HEK293 (cell line): ENCODE measurements around the gene HELLS.

Experiments
- KLF7 ChIP-seq: fragments of 450-650 bp; formaldehyde crosslinking; IDR thresholded peaks from 2 replicates; pipeline ENCODE4 v1.5.1; 2016; ENCODE audit warnings: missing biosample characterization, missing genetic modification characterization, borderline replicate concordance
- REST ChIP-seq: fragments of 450-650 bp; formaldehyde crosslinking; IDR thresholded peaks from 2 replicates; pipeline ENCODE4 v1.5.1; 2016; ENCODE audit warnings: missing biosample characterization, missing genetic modification characterization
- SETDB1 ChIP-seq: IDR thresholded peaks from one replicate; pipeline ENCODE4 v1.6.1; 2017; ENCODE audit warnings: mild to moderate bottlenecking, low read length, moderate library complexity, mixed read lengths; ENCODE audit not compliant: insufficient read length
- SP3 ChIP-seq: fragments of 450-650 bp; formaldehyde crosslinking; IDR thresholded peaks from 2 replicates; pipeline ENCODE4 v1.5.1; 2016; ENCODE audit warnings: missing biosample characterization, missing genetic modification characterization
- ZBTB6 ChIP-seq: fragments of 450-650 bp; formaldehyde crosslinking; IDR thresholded peaks from 2 replicates; pipeline ENCODE4 v1.5.1; 2017; ENCODE audit warnings: missing biosample characterization, missing genetic modification characterization
- ZNF121 ChIP-seq: fragments of 450-650 bp; formaldehyde crosslinking; IDR thresholded peaks from 2 replicates; pipeline ENCODE4 v1.5.1; 2016; ENCODE audit warnings: missing biosample characterization, missing genetic modification characterization
- ZNF214 ChIP-seq: fragments of 450-650 bp; formaldehyde crosslinking; IDR thresholded peaks from 2 replicates; pipeline ENCODE4 v1.5.1; 2017; ENCODE audit warnings: missing biosample characterization, mild to moderate bottlenecking, missing genetic modification characterization, borderline replicate concordance
- ZNF223 ChIP-seq: fragments of 450-650 bp; formaldehyde crosslinking; IDR thresholded peaks from 2 replicates; pipeline ENCODE4 v1.5.1; 2016; ENCODE audit warnings: missing biosample characterization, missing genetic modification characterization
- ZNF23 ChIP-seq: fragments of 450-650 bp; formaldehyde crosslinking; IDR thresholded peaks from 2 replicates; pipeline ENCODE4 v1.5.1; 2016; ENCODE audit warnings: missing biosample characterization, missing genetic modification characterization, borderline replicate concordance
- ZNF280C ChIP-seq: fragments of 450-650 bp; formaldehyde crosslinking; IDR thresholded peaks from 2 replicates; pipeline ENCODE4 v1.5.1; 2016; ENCODE audit warnings: missing biosample characterization, missing genetic modification characterization
- ZNF302 ChIP-seq: fragments of 450-650 bp; formaldehyde crosslinking; IDR thresholded peaks from 2 replicates; pipeline ENCODE4 v1.5.1; 2016; ENCODE audit warnings: missing biosample characterization, missing genetic modification characterization, low read depth
- ZNF311 ChIP-seq: fragments of 450-650 bp; formaldehyde crosslinking; IDR thresholded peaks from 2 replicates; pipeline ENCODE4 v1.5.1; 2017; ENCODE audit warnings: missing biosample characterization, missing genetic modification characterization, borderline replicate concordance
- ZNF362 ChIP-seq: fragments of 450-650 bp; formaldehyde crosslinking; IDR thresholded peaks from 2 replicates; pipeline ENCODE4 v1.5.1; 2016; ENCODE audit warnings: missing biosample characterization, missing genetic modification characterization
- ZNF366 ChIP-seq: fragments of 450-650 bp; formaldehyde crosslinking; conservative IDR thresholded peaks from 2 replicates; pipeline ENCODE4 v1.5.1; 2016; ENCODE audit warnings: missing biosample characterization, missing genetic modification characterization
- ZNF394 ChIP-seq: fragments of 450-650 bp; formaldehyde crosslinking; IDR thresholded peaks from 2 replicates; pipeline ENCODE4 v1.5.1; 2016; ENCODE audit warnings: missing biosample characterization, missing genetic modification characterization, mild to moderate bottlenecking, moderate library complexity, borderline replicate concordance
- ZNF510 ChIP-seq: fragments of 450-650 bp; formaldehyde crosslinking; IDR thresholded peaks from 2 replicates; pipeline ENCODE4 v1.5.1; 2018; ENCODE audit warnings: mild to moderate bottlenecking, missing genetic modification characterization, missing biosample characterization; ENCODE audit not compliant: insufficient replicate concordance
- ZNF544 ChIP-seq: fragments of 450-650 bp; formaldehyde crosslinking; IDR thresholded peaks from 2 replicates; pipeline ENCODE4 v1.5.0; 2017; ENCODE audit warnings: missing biosample characterization, missing genetic modification characterization
- ZNF548 ChIP-seq: fragments of 450-650 bp; formaldehyde crosslinking; IDR thresholded peaks from 2 replicates; pipeline ENCODE4 v1.5.1; 2016; ENCODE audit warnings: missing biosample characterization, missing genetic modification characterization
- ZNF549 ChIP-seq: fragments of 450-650 bp; IDR thresholded peaks from 2 replicates; pipeline ENCODE4 v1.5.1; 2018; ENCODE audit warnings: missing biosample characterization, missing genetic modification characterization, mild to moderate bottlenecking, inconsistent platforms, moderate library complexity
- ZNF555 ChIP-seq: fragments of 450-650 bp; formaldehyde crosslinking; conservative IDR thresholded peaks from 2 replicates; pipeline ENCODE4 v1.5.1; 2017; ENCODE audit warnings: missing biosample characterization, mild to moderate bottlenecking, missing genetic modification characterization, inconsistent platforms
- ZNF558 ChIP-seq: fragments of 450-650 bp; formaldehyde crosslinking; IDR thresholded peaks from 2 replicates; pipeline ENCODE4 v1.5.1; 2016; ENCODE audit warnings: missing biosample characterization, missing genetic modification characterization
- ZNF560 ChIP-seq: fragments of 450-650 bp; formaldehyde crosslinking; IDR thresholded peaks from 2 replicates; pipeline ENCODE4 v1.5.1; 2017; ENCODE audit warnings: missing biosample characterization, missing genetic modification characterization, borderline replicate concordance
- ZNF629 ChIP-seq: fragments of 450-650 bp; formaldehyde crosslinking; IDR thresholded peaks from 2 replicates; pipeline ENCODE4 v1.5.1; 2017; ENCODE audit warnings: missing biosample characterization, missing genetic modification characterization
- ZNF692 ChIP-seq: fragments of 450-650 bp; formaldehyde crosslinking; IDR thresholded peaks from 2 replicates; pipeline ENCODE4 v1.5.1; 2016; ENCODE audit warnings: missing biosample characterization, missing genetic modification characterization
- ZSCAN5A ChIP-seq: fragments of 450-650 bp; formaldehyde crosslinking; IDR thresholded peaks from 2 replicates; pipeline ENCODE4 v1.5.1; 2016; ENCODE audit warnings: missing biosample characterization, missing genetic modification characterization
- TF ChIP-seq, protein P1 (sequence below): fragments of 450-650 bp; IDR thresholded peaks from 2 replicates; pipeline ENCODE4 v1.5.1; 2018; ENCODE audit warnings: missing biosample characterization, mild to moderate bottlenecking, missing genetic modification characterization

HELLS gene

GRCh38 chr10:94545391-94546048 lies at the start of gene HELLS (continued):
- peak; percentile 60; the same call in 1 of the 2 replicates for TF ChIP-seq ZNF692
- TF ChIP-seq ZNF23 (tag by site-specific recombination), result no peak
- peak; percentile 70 for TF ChIP-seq ZNF362
- no peak for TF ChIP-seq ZNF558
- no peak for TF ChIP-seq ZNF544
- no peak; the same call in 1 of the 2 replicates for TF ChIP-seq REST (tag by site-specific recombination)
- TF ChIP-seq ZNF214 (tag by site-specific recombination), result no peak
- no peak for TF ChIP-seq ZNF366 (tag by site-specific recombination)
- TF ChIP-seq ZNF629 (tag by site-specific recombination), result no peak
- TF ChIP-seq ZNF280C (tag by site-specific recombination), result no peak
- TF ChIP-seq ZSCAN5A (tag by site-specific recombination), result peak; percentile 60
- TF ChIP-seq ZNF394 (tag by site-specific recombination), result peak; percentile 29; the same call in 1 of the 2 replicates
- no peak for TF ChIP-seq SETDB1
- TF ChIP-seq ZNF302, result no peak
- no peak for TF ChIP-seq ZNF121
- no peak for TF ChIP-seq ZNF311
- no peak for TF ChIP-seq ZNF549
- no peak for TF ChIP-seq ZNF560 (tag by site-specific recombination)
- TF ChIP-seq, protein P1, sequence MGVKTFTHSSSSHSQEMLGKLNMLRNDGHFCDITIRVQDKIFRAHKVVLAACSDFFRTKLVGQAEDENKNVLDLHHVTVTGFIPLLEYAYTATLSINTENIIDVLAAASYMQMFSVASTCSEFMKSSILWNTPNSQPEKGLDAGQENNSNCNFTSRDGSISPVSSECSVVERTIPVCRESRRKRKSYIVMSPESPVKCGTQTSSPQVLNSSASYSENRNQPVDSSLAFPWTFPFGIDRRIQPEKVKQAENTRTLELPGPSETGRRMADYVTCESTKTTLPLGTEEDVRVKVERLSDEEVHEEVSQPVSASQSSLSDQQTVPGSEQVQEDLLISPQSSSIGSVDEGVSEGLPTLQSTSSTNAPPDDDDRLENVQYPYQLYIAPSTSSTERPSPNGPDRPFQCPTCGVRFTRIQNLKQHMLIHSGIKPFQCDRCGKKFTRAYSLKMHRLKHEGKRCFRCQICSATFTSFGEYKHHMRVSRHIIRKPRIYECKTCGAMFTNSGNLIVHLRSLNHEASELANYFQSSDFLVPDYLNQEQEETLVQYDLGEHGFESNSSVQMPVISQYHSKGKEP (tag by site-specific recombination), result no peak
- TF ChIP-seq ZNF555 (tag by site-specific recombination), result no peak
- TF ChIP-seq KLF7, result no peak
- no peak for TF ChIP-seq ZNF510
- peak; percentile 32; the same call in 1 of the 2 replicates for TF ChIP-seq SP3 (tag by site-specific recombination)
- TF ChIP-seq ZNF548, result no peak
- no peak for TF ChIP-seq ZNF223 (tag by site-specific recombination)
- TF ChIP-seq ZBTB6 (tag by site-specific recombination), result no peak
